Airway epithelial cell (primary cell): ENCODE data around the gene SPANXA2. TPM values are rescaled to one million over a fixed set of nuclear protein-coding genes. Genes with fewer than 3 reads are reported as not detected.

Source experiments
- total RNA-seq: library from RNA; depleted of rRNA; stranded (reverse); fragments of >200 nt; gene quantifications from 2 replicates; pipeline ENCODE4 v1.2.3, GENCODE V29; 2015

The SPANXA2 gene, protein sequence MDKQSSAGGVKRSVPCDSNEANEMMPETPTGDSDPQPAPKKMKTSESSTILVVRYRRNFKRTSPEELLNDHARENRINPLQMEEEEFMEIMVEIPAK
- not detected in 2 replicates for total RNA-seq

DNA sequence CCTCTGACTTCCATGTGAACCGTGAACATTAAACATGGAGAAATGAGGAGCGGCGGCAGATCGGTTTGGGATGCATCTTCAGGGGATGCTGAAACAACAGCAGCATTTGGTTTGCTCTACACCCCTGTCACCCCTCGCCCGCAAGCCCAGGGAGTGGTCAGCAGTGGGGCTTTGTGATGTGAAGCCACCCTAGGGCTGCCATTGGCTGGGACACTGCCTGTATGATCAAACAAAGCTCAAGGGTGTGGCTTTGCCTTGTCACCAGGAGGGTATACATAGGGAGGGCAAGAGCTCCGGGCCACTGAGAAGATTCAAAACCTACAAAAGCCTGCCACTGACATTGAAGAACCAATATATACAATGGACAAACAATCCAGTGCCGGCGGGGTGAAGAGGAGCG, at the start of gene SPANXA2:
Gene SPANXA2 (plus strand): TSS at position 301 of the 400 bp plus-strand sequence. CDS start 60 bp downstream, at position 361.

DNA sequence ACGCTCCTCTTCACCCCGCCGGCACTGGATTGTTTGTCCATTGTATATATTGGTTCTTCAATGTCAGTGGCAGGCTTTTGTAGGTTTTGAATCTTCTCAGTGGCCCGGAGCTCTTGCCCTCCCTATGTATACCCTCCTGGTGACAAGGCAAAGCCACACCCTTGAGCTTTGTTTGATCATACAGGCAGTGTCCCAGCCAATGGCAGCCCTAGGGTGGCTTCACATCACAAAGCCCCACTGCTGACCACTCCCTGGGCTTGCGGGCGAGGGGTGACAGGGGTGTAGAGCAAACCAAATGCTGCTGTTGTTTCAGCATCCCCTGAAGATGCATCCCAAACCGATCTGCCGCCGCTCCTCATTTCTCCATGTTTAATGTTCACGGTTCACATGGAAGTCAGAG, 4.9 kb upstream of the SPANXA2 start, which contains the start of gene SPANXA1:
Gene SPANXA1 (minus strand): TSS at position 101 of the 400 bp plus-strand sequence. CDS start 60 bp downstream, at position 41.

Other genes with a start within 250 kb of the SPANXA2 start
- not detected in 2 replicates for gene SPANXA1, start 5.0 kb upstream of the SPANXA2 start, total RNA-seq
- gene SPANXD, start 109.0 kb downstream of the SPANXA2 start, total RNA-seq, result not detected in 2 replicates
- gene MAGEC3, start 248.6 kb downstream of the SPANXA2 start, total RNA-seq, result not detected in 2 replicates